PC-9 (cell line): Measurements from ENCODE around the gene USF1. TPM values are rescaled to one million over a fixed set of nuclear protein-coding genes. Genes with fewer than 3 reads are reported as not detected.

Experiments
- BruUV-seq: library from RNA; stranded (reverse); fragments of 400-500 nt; replicated peaks from 2 replicates; lab custom pipeline; 2021; lab: Mats Ljungman, UMichigan
- CTCF ChIA-PET: fragments of 300-600 bp; sonication (Branson Sonifier 250); formaldehyde crosslinking; loops from one replicate; lab custom pipeline; 2022; ENCODE audit warnings: antibody characterized with exemption; lab: Charles Lee
- POLR2A ChIA-PET: fragments of 300-600 bp; sonication (Branson Sonifier 250); formaldehyde crosslinking; loops from one replicate; lab custom pipeline; 2022; ENCODE audit warnings: antibody characterized with exemption; ENCODE audit not compliant: unreplicated experiment; lab: Charles Lee
- DNase-seq, 2 experiments: peaks; one replicate each; pipeline versions ENCODE4 v3.0.0 to v3.0.0-alpha.2; 2015 to 2022; ENCODE audit warnings: mixed read lengths in 1 of 2
- H2AFZ ChIP-seq: fragments of 200-600 bp; sonication (generic); 2 replicates; pipeline ENCODE4 v1.8.1; 2017; ENCODE audit warnings: antibody characterized with exemption
- H3F3A ChIP-seq: fragments of 200-600 bp; sonication (generic); 2 replicates; pipeline ENCODE4 v1.8.1; 2017; ENCODE audit warnings: antibody characterized with exemption, mild to moderate bottlenecking, low read depth; ENCODE audit not compliant: insufficient read depth
- H3K27ac ChIP-seq: fragments of 200-600 bp; sonication (generic); 2 replicates; pipeline ENCODE4 v1.6.1; 2016; ENCODE audit warnings: mixed run types
- H3K27me3 ChIP-seq: fragments of 200-600 bp; sonication (generic); 2 replicates; pipeline ENCODE4 v1.6.1; 2016; ENCODE audit warnings: low read depth, mixed run types; ENCODE audit not compliant: insufficient read depth
- H3K36me3 ChIP-seq: fragments of 200-600 bp; sonication (generic); 2 replicates; pipeline ENCODE4 v1.6.1; 2016; ENCODE audit warnings: low read depth, mixed run types
- H3K4me1 ChIP-seq: fragments of 200-600 bp; sonication (generic); replicated peaks from 2 replicates; pipeline ENCODE4 v1.6.1; 2016; ENCODE audit warnings: mixed run types; ENCODE audit not compliant: insufficient read depth
- H3K4me2 ChIP-seq: fragments of 200-600 bp; sonication (generic); 2 replicates; pipeline ENCODE4 v1.6.1; 2017; ENCODE audit warnings: mixed run types
- H3K4me3 ChIP-seq: fragments of 200-600 bp; sonication (generic); 2 replicates; pipeline ENCODE4 v1.6.1; 2016; ENCODE audit warnings: mixed run types
- H3K79me2 ChIP-seq: fragments of 200-600 bp; sonication (generic); 2 replicates; pipeline ENCODE4 v1.6.1; 2017; ENCODE audit warnings: low read depth, mixed run types
- H3K9me2 ChIP-seq: fragments of 200-600 bp; sonication (generic); 2 replicates; pipeline ENCODE4 v1.8.1; 2017; ENCODE audit warnings: mild to moderate bottlenecking; ENCODE audit not compliant: insufficient read depth
- H3K9me3 ChIP-seq: fragments of 200-600 bp; sonication (generic); 2 replicates; pipeline ENCODE4 v1.8.1; 2016; ENCODE audit warnings: low read depth; ENCODE audit not compliant: insufficient read depth
- H4K20me1 ChIP-seq: fragments of 200-600 bp; sonication (generic); 2 replicates; pipeline ENCODE4 v1.8.1; 2017; ENCODE audit not compliant: insufficient read depth
- CTCF ChIP-seq: fragments of 200-600 bp; sonication (generic); conservative IDR thresholded peaks from 2 replicates; pipeline ENCODE4 v1.6.1; 2017; ENCODE audit warnings: mixed run types, antibody characterized with exemption, mild to moderate bottlenecking, moderate library complexity
- EZH2 ChIP-seq: fragments of 200-600 bp; sonication (generic); IDR thresholded peaks from 2 replicates; pipeline ENCODE4 v1.8.0; 2017; ENCODE audit warnings: antibody characterized with exemption, low read depth
- intact Hi-C: fragments of 100-400 bp; cut with micrococcal nuclease; formaldehyde crosslinking; loops from one replicate; pipeline ENCODE4 v1.10.0; 2022; ENCODE audit not compliant: unreplicated experiment
- total RNA-seq: library from RNA; stranded (reverse); gene quantifications from 2 replicates; pipeline ENCODE4 v1.2.3, GENCODE V29; 2021

The USF1 gene
- total RNA-seq, 1 experiment from 2014 or later, result 43.2 TPM

- POLR2A ChIA-PET, result interaction anchor here (1.0 to 1.9 kb wide), 2 partner anchors 17 to 24 kb away, joined by 3 to 8 read pairs; partner anchors contain the start of genes TSTD1 and USF1
- Histone ChIP-seq H3K36me3 (no peaks in the 10 kb centered on the region), H3K9me3 (no peaks in the 10 kb centered on the region), H3K4me2 (peak overlapping the region; percentile 91), H3K27ac (peak overlapping the region; percentile 97), H3K79me2 (peaks cover 44% of the 10 kb centered on the region), H4K20me1 (peaks cover 28% of the 10 kb centered on the region), H3K9me2 (no peaks in the 10 kb centered on the region), H3F3A (peaks cover 46% of the 10 kb centered on the region), H3K4me1 (peaks cover 45% of the 10 kb centered on the region), H3K27me3 (no peaks in the 10 kb centered on the region), H3K4me3 (peak overlapping the region; percentile 59), H2AFZ (no peak overlapping the region)
- BruUV-seq, result no TSS peak
- CTCF ChIA-PET, result interaction anchor here (1.0 kb wide), 1 partner anchor 24 kb away, joined by 3 read pairs; no protein-coding TSS in a partner anchor
- intact Hi-C loops, result loop anchor here (2.0 kb wide), 2 partner anchors 17 to 25 kb away; partner anchors contain the start of gene TSTD1
- TF ChIP-seq CTCF (no peak), EZH2 (no peak)
- peak in 1 of 2 experiments; percentile 85 for DNase-seq
Observed at GRCh38 chr1:161021970-161022353, 23.8 kb downstream of the USF1 start.

GRCh38 chr1:161021165-161021969, 24.4 kb downstream of the USF1 start:
- H3K4me1 ChIP-seq, result peaks cover 49% of the 10 kb centered on the region
- no peaks in the 10 kb centered on the region for H3K9me3 ChIP-seq

More at GRCh38 chr1:161021165-161021969, 24.4 kb downstream of the USF1 start:
- TSS peak; percentile 93 for BruUV-seq
- Histone ChIP-seq H4K20me1 (peaks cover 28% of the 10 kb centered on the region), H3K4me3 (peak overlapping the region; percentile 93), H3K9me2 (no peaks in the 10 kb centered on the region), H3K4me2 (peak overlapping the region; percentile 93), H3K36me3 (no peaks in the 10 kb centered on the region), H3F3A (peaks cover 46% of the 10 kb centered on the region), H3K27ac (peak overlapping the region; percentile 97), H2AFZ (no peak overlapping the region), H3K79me2 (peaks cover 50% of the 10 kb centered on the region), H3K27me3 (no peaks in the 10 kb centered on the region)
- peak; percentile 99 for DNase-seq
- ChIA-PET POLR2A (interaction anchor here (0.6 to 1.9 kb wide), 13 partner anchors 9 to 939 kb away, joined by 3 to 24 read pairs (median 4); partner anchors contain the start of genes NECTIN4, TSTD1 and USF1), CTCF (interaction anchor here (0.6 to 1.3 kb wide), 6 partner anchors 17 to 241 kb away, joined by 3 to 6 read pairs (median 4); partner anchors contain the start of genes NECTIN4 and TSTD1)
- intact Hi-C loops, result loop anchor here (2.0 kb wide), 2 partner anchors 17 to 25 kb away; partner anchors contain the start of gene TSTD1
- TF ChIP-seq EZH2, result no peak
- TF ChIP-seq CTCF, result no peak
